Natural killer cell (primary cell): ENCODE measurements around the gene IL36G. TPM values are rescaled to one million over a fixed set of nuclear protein-coding genes. Genes with fewer than 3 reads are reported as not detected.

ENCODE experiments used
- ATAC-seq, 3 donors: fragments of 150-1000 bp in 2 of 3; fragments of 200-7000 bp in 1 of 3; cut with Tn5 transposase; 1 replicate in 1 of 3; 2 replicates in 2 of 3; pipeline ENCODE4 v1.10.0; 2021; ENCODE audit warnings: mild to moderate bottlenecking in 2 of 3, moderate library complexity in 2 of 3
- DNase-seq, 2 donors: peaks; one replicate each; pipeline versions ENCODE4 v3.0.0 to v3.0.0-alpha.2; 2013 to 2021; ENCODE audit warnings: mixed read lengths in 1 of 2
- H3K27ac ChIP-seq: one replicate; pipeline ENCODE4 v1.5.1; 2013; ENCODE audit warnings: mild to moderate bottlenecking, low read length
- H3K27me3 ChIP-seq: one replicate; pipeline ENCODE4 v1.6.1; 2013; ENCODE audit warnings: low read length; ENCODE audit not compliant: control insufficient read depth, insufficient read depth
- H3K36me3 ChIP-seq: one replicate; pipeline ENCODE4 v1.6.1; 2013; ENCODE audit warnings: low read length; ENCODE audit not compliant: control insufficient read depth, insufficient read depth
- H3K4me1 ChIP-seq: one replicate; pipeline ENCODE4 v1.6.1; 2013; ENCODE audit warnings: low read length; ENCODE audit not compliant: control insufficient read depth, insufficient read depth
- H3K4me3 ChIP-seq: one replicate; pipeline ENCODE4 v1.5.1; 2013; ENCODE audit warnings: low read length
- H3K9me3 ChIP-seq: one replicate; pipeline ENCODE4 v1.6.1; 2013; ENCODE audit warnings: low read length; ENCODE audit not compliant: control insufficient read depth, insufficient read depth
- H3K27ac Mint-ChIP-seq, 2 donors: one replicate each; pipeline ENCODE4 v1.8.0; 2022; ENCODE audit warnings: mild to moderate bottlenecking in 2 of 2, mixed read lengths in 2 of 2, moderate library complexity in 1 of 2
- H3K27me3 Mint-ChIP-seq, 2 donors: one replicate each; pipeline ENCODE4 v1.8.0; 2022; ENCODE audit warnings: low read depth in 2 of 2, mixed read lengths in 2 of 2
- H3K36me3 Mint-ChIP-seq: one replicate; pipeline ENCODE4 v1.8.0; 2022; ENCODE audit warnings: mixed read lengths
- H3K4me1 Mint-ChIP-seq, 2 donors: one replicate each; pipeline ENCODE4 v1.8.0; 2022; ENCODE audit warnings: mixed read lengths in 2 of 2
- H3K4me3 Mint-ChIP-seq: one replicate; pipeline ENCODE4 v1.8.0; 2022; ENCODE audit warnings: mild to moderate bottlenecking, moderate library complexity, mixed read lengths
- H3K9me3 Mint-ChIP-seq, 2 donors: one replicate each; pipeline ENCODE4 v1.8.0; 2022; ENCODE audit warnings: mixed read lengths in 2 of 2
- WGBS: methylation state at CpG from one replicate; pipeline ENCODE4 v1.1.7; 2013; ENCODE audit warnings: missing lambda C conversion rate; ENCODE audit not compliant: insufficient coverage; 5-methylcytosine and 5-hydroxymethylcytosine counted together
- intact Hi-C: fragments of 100-400 bp; cut with micrococcal nuclease; formaldehyde crosslinking; loops from one replicate; pipeline ENCODE4 v1.14.2; 2022
- total RNA-seq, 4 donors: library from RNA; stranded (reverse); fragments of 120-200 nt in 1 of 4; gene quantifications; one replicate each; pipeline versions ENCODE4 v1.2.3 to v1.2.4, GENCODE V29; 2013 to 2022
- TF ChIP-seq, protein P1 (sequence below): fragments of 200-600 bp; IDR thresholded peaks from one replicate; pipeline ENCODE4 v1.8.0; 2022; ENCODE audit warnings: antibody characterized with exemption

IL36G gene
- total RNA-seq, 3 donors from 2014 or later (not counting 1 experiment from before 2014, with no cell fraction given): not detected

DNA sequence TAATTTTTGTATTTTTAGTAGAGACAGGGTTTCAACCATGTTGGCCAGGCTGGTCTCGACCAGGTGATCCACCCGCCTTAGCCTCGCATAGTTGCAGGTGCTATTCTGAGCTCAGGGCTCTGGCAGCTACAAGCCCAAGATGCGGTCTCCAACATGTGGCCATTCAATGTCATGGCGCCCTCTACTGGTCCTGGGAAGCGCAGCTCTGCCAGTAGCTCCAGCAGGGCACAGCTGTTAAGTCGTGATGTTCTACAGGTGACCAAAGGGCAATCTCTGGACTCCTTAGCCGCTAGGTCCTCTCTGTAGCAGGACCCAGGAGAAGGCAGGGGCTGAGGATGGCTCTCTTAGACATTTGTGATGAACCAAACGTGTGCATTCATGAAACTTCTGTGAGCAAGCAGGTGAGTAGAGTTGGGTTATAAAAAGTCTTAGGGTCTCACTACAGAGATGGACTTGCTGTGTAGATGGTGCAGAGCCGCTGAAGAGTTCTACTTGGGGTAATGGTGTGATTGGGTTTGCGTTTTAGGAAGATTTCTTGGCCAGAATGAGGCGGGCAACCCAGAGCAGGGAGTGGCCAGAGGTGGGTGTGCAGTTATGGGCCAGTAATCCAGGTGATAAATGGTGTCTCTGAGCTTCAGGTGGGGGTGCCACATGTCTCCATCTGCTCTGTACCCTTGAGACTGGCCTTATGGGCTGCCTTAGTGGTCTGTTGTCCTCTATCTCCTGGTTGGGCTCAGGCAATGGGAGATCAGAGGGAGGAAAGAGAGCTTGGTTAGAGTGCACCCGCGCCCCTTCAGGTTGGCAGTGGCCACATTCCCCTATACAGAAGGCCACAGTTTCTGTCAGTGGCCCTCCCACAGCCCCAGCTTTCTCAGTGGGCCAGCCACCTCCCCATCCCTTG is 35.8 kb upstream of the IL36G start:
- Histone ChIP-seq H3K4me3 (no peak overlapping the region), H3K27ac (no peak overlapping the region), H3K27me3 (no peaks in the 10 kb centered on the region), H3K36me3 (no peaks in the 10 kb centered on the region), H3K4me1 (no peaks in the 10 kb centered on the region), H3K9me3 (no peaks in the 10 kb centered on the region)
- peak; percentile 58 to 81 for DNase-seq
- TF ChIP-seq, protein P1, sequence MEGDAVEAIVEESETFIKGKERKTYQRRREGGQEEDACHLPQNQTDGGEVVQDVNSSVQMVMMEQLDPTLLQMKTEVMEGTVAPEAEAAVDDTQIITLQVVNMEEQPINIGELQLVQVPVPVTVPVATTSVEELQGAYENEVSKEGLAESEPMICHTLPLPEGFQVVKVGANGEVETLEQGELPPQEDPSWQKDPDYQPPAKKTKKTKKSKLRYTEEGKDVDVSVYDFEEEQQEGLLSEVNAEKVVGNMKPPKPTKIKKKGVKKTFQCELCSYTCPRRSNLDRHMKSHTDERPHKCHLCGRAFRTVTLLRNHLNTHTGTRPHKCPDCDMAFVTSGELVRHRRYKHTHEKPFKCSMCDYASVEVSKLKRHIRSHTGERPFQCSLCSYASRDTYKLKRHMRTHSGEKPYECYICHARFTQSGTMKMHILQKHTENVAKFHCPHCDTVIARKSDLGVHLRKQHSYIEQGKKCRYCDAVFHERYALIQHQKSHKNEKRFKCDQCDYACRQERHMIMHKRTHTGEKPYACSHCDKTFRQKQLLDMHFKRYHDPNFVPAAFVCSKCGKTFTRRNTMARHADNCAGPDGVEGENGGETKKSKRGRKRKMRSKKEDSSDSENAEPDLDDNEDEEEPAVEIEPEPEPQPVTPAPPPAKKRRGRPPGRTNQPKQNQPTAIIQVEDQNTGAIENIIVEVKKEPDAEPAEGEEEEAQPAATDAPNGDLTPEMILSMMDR: peak; percentile 79
- intact Hi-C loops: loop anchor here (1.0 to 10.0 kb wide), 2 partner anchors 192 to 337 kb away; no protein-coding TSS in a partner anchor
- Mint-ChIP-seq H3K36me3 (no peaks in the 10 kb centered on the region), H3K4me3 (no peak overlapping the region), H3K9me3 (no peaks in the 10 kb centered on the region), H3K27ac (no peak overlapping the region), H3K4me1 (peaks cover 6 to 7% of the 10 kb centered on the region in 2 donors), H3K27me3 (peaks cover 3 to 9% of the 10 kb centered on the region in 2 donors)
- WGBS: 33% methylated on average over 14 of the region's 14 CpGs
- peak; percentile 82 to 95 (median 91) for ATAC-seq

DNA sequence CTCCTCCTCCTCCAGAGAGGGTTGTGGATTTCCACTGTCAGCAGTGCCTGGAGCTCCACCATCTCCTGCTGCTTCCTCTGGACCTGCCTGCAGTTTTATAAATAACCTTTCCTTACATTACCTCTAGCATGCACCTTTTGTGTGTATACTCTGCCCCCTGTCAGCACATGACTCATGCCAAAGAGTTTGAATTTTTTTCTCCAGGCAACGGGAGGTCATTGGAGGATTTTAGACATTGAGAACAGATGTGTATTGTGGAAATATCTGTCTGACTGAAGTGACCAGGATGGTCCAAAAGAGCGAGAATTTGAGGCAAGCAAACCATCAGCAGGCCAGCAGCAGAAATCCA is 35.2 kb upstream of the IL36G start:
- intact Hi-C loops: loop anchor here (10.0 kb wide), 1 partner anchor 338 kb away; no protein-coding TSS in a partner anchor
- H3K27me3 Mint-ChIP-seq: peaks cover 3 to 9% of the 10 kb centered on the region in 2 donors
- Histone ChIP-seq H3K27ac (no peak overlapping the region), H3K27me3 (no peaks in the 10 kb centered on the region), H3K9me3 (no peaks in the 10 kb centered on the region), H3K4me1 (no peaks in the 10 kb centered on the region), H3K36me3 (no peaks in the 10 kb centered on the region), H3K4me3 (no peak overlapping the region)
- H3K27ac Mint-ChIP-seq: no peak overlapping the region
- 84% methylated on average over 2 of the region's 2 CpGs for WGBS
- H3K9me3 Mint-ChIP-seq: no peaks in the 10 kb centered on the region
- H3K4me3 Mint-ChIP-seq: no peak overlapping the region
- DNase-seq: no peak
- ATAC-seq: no peak
- TF ChIP-seq, protein P1: no peak
- peaks cover 6 to 7% of the 10 kb centered on the region in 2 donors for H3K4me1 Mint-ChIP-seq
- no peaks in the 10 kb centered on the region for H3K36me3 Mint-ChIP-seq

DNA sequence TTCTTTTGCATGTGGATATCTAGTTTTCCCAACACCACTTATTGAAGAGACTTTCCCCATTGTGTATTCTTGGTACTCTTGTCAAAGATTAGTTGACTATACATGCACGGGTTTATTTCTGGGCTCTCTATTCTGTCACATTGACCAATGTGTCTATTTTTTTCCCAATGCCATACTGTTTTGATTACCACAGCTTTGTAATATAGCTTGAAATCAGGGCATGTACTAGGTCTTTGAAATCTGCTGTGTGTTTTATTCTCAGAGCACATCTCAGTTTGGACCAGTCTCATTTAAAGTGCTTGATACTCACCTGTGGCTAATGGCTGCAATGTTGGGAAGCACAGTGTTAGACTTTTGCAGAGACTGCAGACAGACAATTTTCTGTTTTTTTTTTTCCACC is 32.8 kb upstream of the IL36G start:
- 100% methylated on average over 1 of the region's 1 CpG for WGBS
- no peak for DNase-seq
- H3K27me3 ChIP-seq: no peaks in the 10 kb centered on the region
- H3K9me3 ChIP-seq: no peaks in the 10 kb centered on the region
- intact Hi-C loops: loop anchor here (10.0 kb wide), 1 partner anchor 340 kb away; no protein-coding TSS in a partner anchor
- H3K27ac ChIP-seq: no peak overlapping the region
- no peaks in the 10 kb centered on the region for H3K36me3 ChIP-seq
- no peaks in the 10 kb centered on the region for H3K9me3 Mint-ChIP-seq
- ATAC-seq: no peak
- H3K27ac Mint-ChIP-seq: no peak overlapping the region
- H3K27me3 Mint-ChIP-seq: peaks cover 7 to 9% of the 10 kb centered on the region in 2 donors
- no peaks in the 10 kb centered on the region for H3K4me1 ChIP-seq
- H3K4me3 ChIP-seq: no peak overlapping the region
- no peak overlapping the region for H3K4me3 Mint-ChIP-seq
- H3K4me1 Mint-ChIP-seq: no peaks in the 10 kb centered on the region
- H3K36me3 Mint-ChIP-seq: no peaks in the 10 kb centered on the region
- TF ChIP-seq, protein P1: no peak
